GM21423 (cell line): ENCODE results near the gene TMEM175.

Experiments used
- ATAC-seq: cut with Tn5 transposase; IDR thresholded peaks from one replicate; pipeline ENCODE4 v1.9.1; 2021; ENCODE audit warnings: mild to moderate bottlenecking, moderate library complexity; ENCODE audit not compliant: unreplicated experiment

The TMEM175 gene

GRCh38 chr4:957581-958313, 25.5 kb downstream of the TMEM175 start:
- ATAC-seq = no peak

GRCh38 chr4:958314-958665, 26.0 kb downstream of the TMEM175 start:
- no peak for ATAC-seq

GRCh38 chr4:958696-959337, 26.6 kb downstream of the TMEM175 start:
- ATAC-seq = no peak

GRCh38 chr4:959338-960139, 27.3 kb downstream of the TMEM175 start:
- no peak for ATAC-seq

GRCh38 chr4:960140-960635, 27.9 kb downstream of the TMEM175 start:
- ATAC-seq = no peak

- ATAC-seq = no peak
These were observed 28.5 kb downstream of the TMEM175 start for GRCh38 chr4:960636-961350.

GRCh38 chr4:961351-962230, 29.3 kb downstream of the TMEM175 start:
- no peak for ATAC-seq

GRCh38 chr4:962231-963208, 30.3 kb downstream of the TMEM175 start:
- ATAC-seq = no peak

GRCh38 chr4:963276-964225, 31.3 kb downstream of the TMEM175 start:
- ATAC-seq = no peak

GRCh38 chr4:964346-965025, 32.2 kb downstream of the TMEM175 start:
- ATAC-seq = no peak

GRCh38 chr4:965048-965765, 32.9 kb downstream of the TMEM175 start:
- ATAC-seq = no peak

GRCh38 chr4:965766-966134, 33.5 kb downstream of the TMEM175 start:
- ATAC-seq = no peak

- ATAC-seq = no peak
These were observed 34.2 kb downstream of the TMEM175 start for GRCh38 chr4:966266-967112.

GRCh38 chr4:967113-968104, 35.1 kb downstream of the TMEM175 start:
- no peak for ATAC-seq

GRCh38 chr4:968221-968620, 36.0 kb downstream of the TMEM175 start:
- ATAC-seq = no peak
